ENCODE measurements around the gene TYMP. TPM values are rescaled to one million over a fixed set of nuclear protein-coding genes. Genes with fewer than 3 reads are reported as not detected.

TYMP gene
- total RNA-seq, 1 experiment from 2014 or later, result 5.9 TPM

DNA sequence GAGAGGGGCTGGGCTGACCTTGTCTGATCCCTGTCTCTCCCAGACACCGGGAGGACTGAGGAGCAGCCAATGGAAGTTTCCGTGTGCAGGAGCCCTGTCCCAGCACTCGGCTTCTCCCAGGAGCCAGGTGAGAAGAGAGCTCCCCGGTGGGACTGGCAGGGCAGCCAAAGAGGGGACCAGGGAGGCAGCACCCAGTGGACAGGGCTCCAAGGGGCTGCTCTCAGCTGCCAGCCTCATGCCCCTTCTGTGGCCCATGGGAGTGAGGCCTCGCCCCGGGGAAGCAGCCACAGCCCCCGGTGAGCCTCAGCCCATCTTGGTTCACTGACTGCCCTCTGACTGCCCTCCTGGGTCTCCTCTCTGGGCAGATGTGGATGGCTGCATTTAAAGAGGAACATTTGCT lies 11.2 kb downstream of the TYMP start:
- CTCF ChIA-PET, result no interaction called here

DNA sequence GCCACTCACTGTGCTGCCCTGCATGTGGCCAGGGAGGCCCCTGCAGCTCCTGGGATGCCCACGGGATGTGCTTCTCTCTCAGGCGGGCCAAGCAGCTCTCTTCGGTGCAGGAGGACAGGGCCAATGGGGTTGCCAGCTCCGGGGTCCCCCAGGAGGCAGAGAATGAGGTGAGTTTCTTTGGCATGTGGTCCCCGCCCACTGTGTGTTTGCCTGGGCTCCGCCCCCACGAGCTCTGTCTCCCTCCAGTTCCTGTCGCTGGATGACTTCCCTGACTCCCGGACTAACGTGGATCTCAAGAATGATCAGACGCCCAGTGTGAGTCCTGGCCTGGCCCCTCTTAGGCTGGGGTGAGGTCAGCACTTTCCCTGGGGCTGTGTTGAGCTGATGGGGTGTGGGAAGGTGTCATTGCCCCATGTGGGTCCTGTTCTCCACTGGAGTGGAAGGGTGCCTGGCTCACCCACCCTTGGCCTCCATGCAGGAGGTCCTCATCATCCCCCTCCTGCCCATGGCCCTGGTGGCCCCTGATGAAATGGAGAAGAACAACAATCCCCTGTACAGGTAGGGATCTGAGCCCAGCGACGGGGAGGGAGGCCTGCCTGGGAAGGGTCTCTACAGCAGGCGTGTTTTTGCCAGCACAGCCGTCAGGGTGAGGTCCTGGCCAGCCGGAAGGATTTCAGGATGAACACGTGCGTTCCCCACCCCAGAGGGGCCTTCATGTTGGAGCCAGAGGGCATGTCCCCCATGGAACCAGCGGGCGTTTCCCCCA lies 12.1 kb downstream of the TYMP start:
- no peaks in the 10 kb centered on the region for H3K4me1 ChIP-seq (replicated peaks; ENCODE audit: insufficient read depth)
- no peak overlapping the region for H2AFZ ChIP-seq
- no peak for TF ChIP-seq EZH2 (IDR thresholded peaks at IDR 0.05; ENCODE audit: low read depth)
- no peak for TF ChIP-seq CTCF (conservative IDR thresholded peaks at IDR 0.05)
- peaks cover 21% of the 10 kb centered on the region; the same call in 1 of the 2 replicates for H3K36me3 ChIP-seq (ENCODE audit: low read depth)
- no peaks in the 10 kb centered on the region for H3K9me2 ChIP-seq (ENCODE audit: insufficient read depth)
- intact Hi-C loops (cut with micrococcal nuclease; ENCODE audit: unreplicated experiment), result no loop called here
- peaks cover 5% of the 10 kb centered on the region; the same call in 1 of the 2 replicates for H3F3A ChIP-seq (ENCODE audit: insufficient read depth, low read depth)
- POLR2A ChIA-PET (ENCODE audit: unreplicated experiment), result no interaction called here
- peaks cover 37% of the 10 kb centered on the region for H3K79me2 ChIP-seq (ENCODE audit: low read depth)
- H3K9me3 ChIP-seq (ENCODE audit: insufficient read depth, low read depth), result no peaks in the 10 kb centered on the region
- no peak overlapping the region for H3K27ac ChIP-seq
- H4K20me1 ChIP-seq (ENCODE audit: insufficient read depth), result peaks cover 22% of the 10 kb centered on the region
- no peak overlapping the region for H3K4me3 ChIP-seq
- CTCF ChIA-PET, result no interaction called here
- no peak overlapping the region for H3K4me2 ChIP-seq
- H3K27me3 ChIP-seq (ENCODE audit: insufficient read depth, low read depth), result no peaks in the 10 kb centered on the region
- DNase-seq, result no peak
- BruUV-seq (replicated peaks), result no TSS peak

More for the DNA sequence above, 11.2 kb downstream of the TYMP start:
- peaks cover 26% of the 10 kb centered on the region for H3K36me3 ChIP-seq (ENCODE audit: low read depth)
- no peak overlapping the region for H2AFZ ChIP-seq
- intact Hi-C loops (cut with micrococcal nuclease; ENCODE audit: unreplicated experiment), result no loop called here
- H3K9me2 ChIP-seq (ENCODE audit: insufficient read depth), result no peaks in the 10 kb centered on the region
- H4K20me1 ChIP-seq (ENCODE audit: insufficient read depth), result peaks cover 29% of the 10 kb centered on the region
- H3K27ac ChIP-seq, result no peak overlapping the region
- H3K27me3 ChIP-seq (ENCODE audit: insufficient read depth, low read depth), result no peaks in the 10 kb centered on the region
- no TSS peak for BruUV-seq (replicated peaks)
- POLR2A ChIA-PET (ENCODE audit: unreplicated experiment), result no interaction called here
- H3K4me1 ChIP-seq (replicated peaks; ENCODE audit: insufficient read depth), result peaks cover 3% of the 10 kb centered on the region; the same call in 1 of the 2 replicates
- DNase-seq, result no peak
- H3K79me2 ChIP-seq (ENCODE audit: low read depth), result peaks cover 37% of the 10 kb centered on the region
- peaks cover 9% of the 10 kb centered on the region; the same call in 1 of the 2 replicates for H3F3A ChIP-seq (ENCODE audit: insufficient read depth, low read depth)
- no peak overlapping the region for H3K4me3 ChIP-seq
- TF ChIP-seq EZH2 (IDR thresholded peaks at IDR 0.05; ENCODE audit: low read depth) (no peak), CTCF (conservative IDR thresholded peaks at IDR 0.05) (no peak)
- H3K4me2 ChIP-seq, result no peak overlapping the region
- no peaks in the 10 kb centered on the region for H3K9me3 ChIP-seq (ENCODE audit: insufficient read depth, low read depth)

DNA sequence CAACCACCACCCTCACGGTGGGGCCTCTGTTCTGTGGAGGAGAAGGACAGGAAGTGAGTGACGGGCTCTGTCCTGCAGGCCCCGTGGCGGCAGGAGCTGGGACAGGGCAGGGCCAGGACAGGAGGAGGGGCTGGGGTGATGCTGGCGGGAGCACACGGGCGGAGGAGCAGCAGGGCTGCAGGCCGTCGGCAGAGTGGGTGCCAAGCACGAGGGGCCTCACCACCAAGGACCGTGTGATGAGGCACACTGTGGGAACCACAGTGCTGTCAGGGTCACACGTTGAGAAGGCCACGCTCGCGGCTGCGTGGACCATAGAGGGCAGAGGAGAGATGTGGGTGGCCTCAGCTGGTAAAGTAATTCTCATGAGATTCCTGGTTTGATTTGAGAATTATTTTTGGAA lies 12.9 kb downstream of the TYMP start:
- peaks cover 5% of the 10 kb centered on the region; the same call in 1 of the 2 replicates for H3F3A ChIP-seq (ENCODE audit: insufficient read depth, low read depth)
- no TSS peak for BruUV-seq (replicated peaks)
- CTCF ChIA-PET, result no interaction called here

More for the DNA sequence above, 12.9 kb downstream of the TYMP start:
- H3K4me2 ChIP-seq, result no peak overlapping the region
- no peak for DNase-seq
- no peak overlapping the region for H3K4me3 ChIP-seq
- H3K27ac ChIP-seq, result no peak overlapping the region
- no peaks in the 10 kb centered on the region for H3K9me2 ChIP-seq (ENCODE audit: insufficient read depth)
- no peaks in the 10 kb centered on the region for H3K9me3 ChIP-seq (ENCODE audit: insufficient read depth, low read depth)
- POLR2A ChIA-PET (ENCODE audit: unreplicated experiment), result no interaction called here
- no peaks in the 10 kb centered on the region for H3K27me3 ChIP-seq (ENCODE audit: insufficient read depth, low read depth)
- no peak overlapping the region for H2AFZ ChIP-seq
- H3K36me3 ChIP-seq (ENCODE audit: low read depth), result peaks cover 21% of the 10 kb centered on the region; the same call in 1 of the 2 replicates
- peaks cover 18% of the 10 kb centered on the region for H4K20me1 ChIP-seq (ENCODE audit: insufficient read depth)
- no peak for TF ChIP-seq CTCF (conservative IDR thresholded peaks at IDR 0.05)
- no peak for TF ChIP-seq EZH2 (IDR thresholded peaks at IDR 0.05; ENCODE audit: low read depth)
- peaks cover 42% of the 10 kb centered on the region for H3K79me2 ChIP-seq (ENCODE audit: low read depth)
- intact Hi-C loops (cut with micrococcal nuclease; ENCODE audit: unreplicated experiment), result no loop called here
- H3K4me1 ChIP-seq (replicated peaks; ENCODE audit: insufficient read depth), result no peaks in the 10 kb centered on the region
